GM10248 (cell line): ENCODE measurements around the gene TMC1.

ENCODE experiments used
- CTCF ChIA-PET: fragments of 300-600 bp; sonication (Branson Sonifier 250); formaldehyde crosslinking; extraction: SDS; loops from one replicate; lab custom pipeline; 2021; ENCODE audit warnings: antibody characterized with exemption; lab: Yijun Ruan, JAX
- POLR2A ChIA-PET: fragments of 350-650 bp; sonication (Branson Sonifier 250); formaldehyde crosslinking; extraction: SDS; loops from one replicate; lab custom pipeline; 2020; ENCODE audit warnings: antibody characterized with exemption; lab: Yijun Ruan, JAX
- DNase-seq: peaks from one replicate; pipeline ENCODE4 v3.0.0; 2012; ENCODE audit errors: extremely low spot score
- CTCF ChIP-seq: IDR thresholded peaks from 2 replicates; pipeline ENCODE4 v1.5.1; 2012; ENCODE audit warnings: mild to moderate bottlenecking, low read depth; ENCODE audit errors: extremely low read depth, missing control alignments, control extremely low read depth

The TMC1 gene

GRCh38 chr9:72542917-72543316 lies 21.5 kb downstream of the TMC1 start:
- POLR2A ChIA-PET: no interaction called here
- CTCF ChIA-PET: interaction anchor here (1.3 to 3.2 kb wide), 2 partner anchors 12 to 262 kb away, joined by 4 to 11 read pairs; no protein-coding TSS in a partner anchor

DNA sequence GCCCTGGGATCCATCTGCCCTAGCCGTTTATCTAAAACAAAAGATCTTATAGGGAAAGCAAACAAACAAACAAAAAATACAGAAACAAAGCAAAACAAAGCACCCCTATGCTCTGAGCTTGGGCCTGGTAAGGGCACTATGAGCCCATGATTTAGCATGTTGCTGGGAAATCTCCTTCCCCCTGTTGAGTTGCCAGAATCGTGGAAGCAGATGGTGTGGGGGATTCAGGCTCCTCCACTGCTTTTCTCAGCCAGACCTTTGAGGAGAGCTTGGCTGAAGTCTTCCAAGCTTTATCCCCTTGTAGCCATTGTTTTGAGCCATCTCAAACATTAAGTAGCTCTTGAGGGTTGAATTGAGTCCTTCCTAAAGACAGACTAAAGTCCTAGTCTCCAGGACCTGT lies 29.9 kb downstream of the TMC1 start:
- ChIA-PET POLR2A (interaction anchor here (0.8 kb wide), 1 partner anchor 10 kb away, joined by 3 read pairs; no protein-coding TSS in a partner anchor), CTCF (interaction anchor here (1.9 to 2.2 kb wide), 2 partner anchors 24 to 41 kb away, joined by 5 read pairs; no protein-coding TSS in a partner anchor)
- no peak for DNase-seq
- no peak for TF ChIP-seq CTCF

More at GRCh38 chr9:72542917-72543316, 21.5 kb downstream of the TMC1 start:
- no peak for TF ChIP-seq CTCF
- no peak for DNase-seq

DNA sequence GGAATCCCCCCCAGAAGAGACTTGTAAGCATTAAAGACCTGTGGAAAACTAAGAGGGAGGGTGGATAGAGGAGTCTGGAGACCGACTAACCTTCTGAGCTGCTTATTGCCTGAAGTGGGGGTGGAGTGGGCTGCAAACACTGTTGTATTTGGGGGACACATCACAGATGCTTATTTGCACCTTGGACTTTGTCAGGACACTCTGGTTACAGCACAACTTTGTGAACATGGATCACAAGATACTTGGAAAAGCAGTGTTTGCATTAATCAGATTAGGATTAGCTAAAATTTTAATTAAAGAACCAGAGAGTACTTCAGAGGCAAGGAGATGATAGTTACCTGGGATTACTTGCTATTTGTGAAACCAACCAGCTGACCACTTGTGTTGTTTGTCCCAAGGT lies 30.9 kb downstream of the TMC1 start:
- ChIA-PET CTCF (interaction anchor here (1.3 to 2.2 kb wide), 3 partner anchors 17 to 271 kb away, joined by 5 to 6 read pairs (median 6); no protein-coding TSS in a partner anchor), POLR2A (interaction anchor here (0.5 kb wide), 1 partner anchor 195 kb away, joined by 3 read pairs; no protein-coding TSS in a partner anchor)

GRCh38 chr9:72554221-72554641 lies 32.8 kb downstream of the TMC1 start:
- CTCF ChIA-PET: interaction anchor here (1.0 to 2.0 kb wide), 3 partner anchors 9 to 189 kb away, joined by 3 to 5 read pairs (median 3); no protein-coding TSS in a partner anchor
- POLR2A ChIA-PET: interaction anchor here (1.1 kb wide), 1 partner anchor 189 kb away, joined by 3 read pairs; no protein-coding TSS in a partner anchor
- DNase-seq: no peak
- TF ChIP-seq CTCF: no peak

More for the DNA sequence above, 30.9 kb downstream of the TMC1 start:
- DNase-seq: no peak
- TF ChIP-seq CTCF: no peak

DNA sequence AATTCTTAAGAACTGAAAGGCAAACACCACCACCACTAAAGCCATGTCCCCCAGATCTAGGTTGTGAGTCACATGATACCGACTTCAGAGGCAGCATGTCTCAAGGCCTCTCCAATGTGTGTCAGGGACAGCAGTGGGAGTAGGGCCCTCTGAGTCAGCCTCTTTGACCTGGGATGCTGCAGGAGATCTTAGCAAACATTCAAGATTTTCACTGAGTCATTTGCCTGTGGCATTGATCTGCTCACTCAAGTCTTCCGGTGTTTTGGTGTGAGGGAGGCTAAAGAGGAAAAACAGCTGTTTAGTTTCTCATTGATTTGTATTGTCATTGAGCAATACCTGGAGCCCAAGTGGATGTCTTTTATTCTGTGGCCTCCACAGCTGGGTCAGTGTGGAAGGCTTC lies 36.1 kb downstream of the TMC1 start:
- no peak for DNase-seq
- ChIA-PET CTCF (interaction anchor here (1.5 kb wide), 1 partner anchor 11 kb away, joined by 6 read pairs; no protein-coding TSS in a partner anchor), POLR2A (interaction anchor here (0.6 kb wide), 1 partner anchor 187 kb away, joined by 3 read pairs; no protein-coding TSS in a partner anchor)
- no peak for TF ChIP-seq CTCF

GRCh38 chr9:72560086-72560485 lies 38.7 kb downstream of the TMC1 start:
- no peak for TF ChIP-seq CTCF
- POLR2A ChIA-PET: no interaction called here
- DNase-seq: no peak
- CTCF ChIA-PET: interaction anchor here (0.8 to 2.6 kb wide), 3 partner anchors 9 to 16 kb away, joined by 3 to 9 read pairs (median 3); no protein-coding TSS in a partner anchor
